ENCODE data around the gene CFAP157. TPM values are rescaled to one million over a fixed set of nuclear protein-coding genes. Genes with fewer than 3 reads are reported as not detected.

Gene CFAP157
- total and polyA plus RNA-seq, 2 donors (not counting 3 experiments of a cell fraction or from before 2014, with no cell fraction given): 0.03 TPM; not detected in 1

DNA sequence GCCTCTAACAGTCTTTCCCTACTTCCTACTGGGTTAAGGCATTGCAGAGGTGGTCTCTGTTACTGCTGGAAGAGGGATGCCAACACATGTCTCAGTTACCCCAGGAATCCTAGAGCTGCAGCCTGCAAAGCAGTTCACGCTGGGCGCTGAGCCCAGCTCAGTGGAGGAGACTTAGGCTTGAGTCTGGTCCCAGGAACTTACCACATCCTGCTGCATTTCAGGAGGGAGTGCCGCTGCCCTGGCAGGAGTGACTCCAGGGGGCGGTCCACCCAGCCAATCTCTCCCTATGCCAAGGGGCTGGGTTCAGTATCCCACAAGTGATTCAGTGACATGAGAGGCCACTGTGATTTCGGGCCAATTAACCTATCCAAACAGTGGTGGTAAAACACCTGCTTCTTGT lies 16.7 kb downstream of the CFAP157 start:
- DNase-seq (ENCODE audit: low read depth, low spot score): no peak
- Histone ChIP-seq H3K79me2 (ENCODE audit: control insufficient read depth, insufficient read depth, low read length) (no peaks in the 10 kb centered on the region), H2AFZ (ENCODE audit: low read depth, low read length) (no peak overlapping the region), H4K20me1 (replicated peaks; ENCODE audit: control insufficient read depth, extremely low read depth, insufficient read depth, low read length) (no peaks in the 10 kb centered on the region), H3K9me1 (replicated peaks; ENCODE audit: control insufficient read depth, extremely low read depth, insufficient read depth, low read length) (no peaks in the 10 kb centered on the region), H3K27ac (ENCODE audit: insufficient read depth, low read depth, low read length) (no peak overlapping the region), H3K4me3 (replicated peaks in 1 of 3; ENCODE audit: insufficient read depth in 1 of 3, low read depth in 1 of 3, low read length in 3 of 3) (no peak overlapping the region), H3K36me3 (ENCODE audit: control insufficient read depth in 2 of 2, extremely low read depth in 1 of 2, insufficient read depth in 2 of 2, low read length in 2 of 2) (no peaks in the 10 kb centered on the region), H3K4me1 (ENCODE audit: control insufficient read depth, extremely low read depth, insufficient read depth, low read length) (no peaks in the 10 kb centered on the region), H3K9ac (replicated peaks; ENCODE audit: extremely low read depth, insufficient read depth, low read length) (no peak overlapping the region), H3K4me2 (ENCODE audit: insufficient read depth, low read length) (no peak overlapping the region), H3K9me3 (replicated peaks; ENCODE audit: control insufficient read depth, insufficient read depth, low read length) (no peaks in the 10 kb centered on the region), H3K27me3 (ENCODE audit: control insufficient read depth in 2 of 2, insufficient read depth in 2 of 2, low read length in 2 of 2) (no peaks in the 10 kb centered on the region)
- dilution Hi-C loops (cut with MboI; ENCODE audit: extremely low pct_ligation_motif_present, low sequenced_read_pairs): no loop called here
- ChIA-PET CTCF (interaction anchor here (1.2 to 2.7 kb wide), 2 partner anchors 10 to 11 kb away, joined by 3 to 12 read pairs; partner anchors contain the start of gene TOR2A), POLR2A (no interaction called here)
- no peak for FAIRE-seq
- no peak for TF ChIP-seq MYC (IDR thresholded peaks at IDR 0.05; ENCODE audit: low read depth, low read length)
- no peak for TF ChIP-seq JUN (IDR thresholded peaks at IDR 0.05; ENCODE audit: borderline replicate concordance, insufficient read depth, insufficient read length, low read depth)
- TF ChIP-seq GATA2 (IDR thresholded peaks at IDR 0.05; ENCODE audit: insufficient read depth, insufficient read length, low read depth, low read length): no peak
- TF ChIP-seq POLR2A (IDR thresholded peaks at IDR 0.05; ENCODE audit: low read depth, low read length): no peak
- TF ChIP-seq POLR2AphosphoS5 (IDR thresholded peaks at IDR 0.05; ENCODE audit: insufficient read depth, low read depth, low read length): no peak
- TF ChIP-seq FOS (IDR thresholded peaks at IDR 0.05; ENCODE audit: borderline replicate concordance, insufficient read depth, low read length): no peak
- intact Hi-C loops (cut with micrococcal nuclease): no loop called here
- BruUV-seq (replicated peaks): no TSS peak

DNA sequence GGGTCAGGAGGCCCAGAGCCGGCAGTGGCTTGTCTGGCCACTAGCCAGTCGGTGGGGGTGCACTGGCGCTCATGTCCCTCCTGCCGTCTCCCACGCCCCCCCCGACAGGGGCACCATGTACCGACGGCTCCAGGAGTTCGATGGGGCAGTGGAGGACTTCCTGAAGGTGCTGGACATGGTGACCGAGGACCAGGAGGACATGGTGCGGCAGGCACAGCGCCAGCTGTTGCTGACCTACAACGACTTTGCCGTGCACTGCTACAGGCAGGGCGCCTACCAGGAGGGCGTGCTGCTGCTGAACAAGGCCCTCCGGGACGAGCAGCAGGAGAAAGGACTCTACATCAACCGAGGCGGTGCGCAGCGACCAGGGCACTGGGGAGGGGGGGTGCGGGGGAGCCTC lies 17.2 kb downstream of the CFAP157 start:
- no peaks in the 10 kb centered on the region for H3K79me2 ChIP-seq (ENCODE audit: control insufficient read depth, insufficient read depth, low read length)
- ChIA-PET CTCF (interaction anchor here (1.2 to 2.7 kb wide), 2 partner anchors 11 kb away, joined by 3 to 12 read pairs; partner anchors contain the start of gene TOR2A), POLR2A (no interaction called here)
- no peak overlapping the region for H3K4me2 ChIP-seq (ENCODE audit: insufficient read depth, low read length)
- H3K9ac ChIP-seq (replicated peaks; ENCODE audit: extremely low read depth, insufficient read depth, low read length): no peak overlapping the region
- dilution Hi-C loops (cut with MboI; ENCODE audit: extremely low pct_ligation_motif_present, low sequenced_read_pairs) (no loop called here), intact Hi-C loops (cut with micrococcal nuclease) (no loop called here)
- TF ChIP-seq POLR2AphosphoS5 (IDR thresholded peaks at IDR 0.05; ENCODE audit: insufficient read depth, low read depth, low read length) (no peak), POLR2A (IDR thresholded peaks at IDR 0.05; ENCODE audit: low read depth, low read length) (no peak), GATA2 (IDR thresholded peaks at IDR 0.05; ENCODE audit: insufficient read depth, insufficient read length, low read depth, low read length) (no peak), MYC (IDR thresholded peaks at IDR 0.05; ENCODE audit: low read depth, low read length) (no peak), JUN (IDR thresholded peaks at IDR 0.05; ENCODE audit: borderline replicate concordance, insufficient read depth, insufficient read length, low read depth) (no peak), EZH2 (IDR thresholded peaks at IDR 0.05; ENCODE audit: borderline replicate concordance, low read depth, low read length, severe bottlenecking) (no peak), FOS (IDR thresholded peaks at IDR 0.05; ENCODE audit: borderline replicate concordance, insufficient read depth, low read length) (no peak)
- TF ChIP-seq, protein P1, sequence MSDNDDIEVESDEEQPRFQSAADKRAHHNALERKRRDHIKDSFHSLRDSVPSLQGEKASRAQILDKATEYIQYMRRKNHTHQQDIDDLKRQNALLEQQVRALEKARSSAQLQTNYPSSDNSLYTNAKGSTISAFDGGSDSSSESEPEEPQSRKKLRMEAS (IDR thresholded peaks at IDR 0.05; ENCODE audit: insufficient read depth, insufficient read length): no peak
- TF ChIP-seq, protein P2, sequence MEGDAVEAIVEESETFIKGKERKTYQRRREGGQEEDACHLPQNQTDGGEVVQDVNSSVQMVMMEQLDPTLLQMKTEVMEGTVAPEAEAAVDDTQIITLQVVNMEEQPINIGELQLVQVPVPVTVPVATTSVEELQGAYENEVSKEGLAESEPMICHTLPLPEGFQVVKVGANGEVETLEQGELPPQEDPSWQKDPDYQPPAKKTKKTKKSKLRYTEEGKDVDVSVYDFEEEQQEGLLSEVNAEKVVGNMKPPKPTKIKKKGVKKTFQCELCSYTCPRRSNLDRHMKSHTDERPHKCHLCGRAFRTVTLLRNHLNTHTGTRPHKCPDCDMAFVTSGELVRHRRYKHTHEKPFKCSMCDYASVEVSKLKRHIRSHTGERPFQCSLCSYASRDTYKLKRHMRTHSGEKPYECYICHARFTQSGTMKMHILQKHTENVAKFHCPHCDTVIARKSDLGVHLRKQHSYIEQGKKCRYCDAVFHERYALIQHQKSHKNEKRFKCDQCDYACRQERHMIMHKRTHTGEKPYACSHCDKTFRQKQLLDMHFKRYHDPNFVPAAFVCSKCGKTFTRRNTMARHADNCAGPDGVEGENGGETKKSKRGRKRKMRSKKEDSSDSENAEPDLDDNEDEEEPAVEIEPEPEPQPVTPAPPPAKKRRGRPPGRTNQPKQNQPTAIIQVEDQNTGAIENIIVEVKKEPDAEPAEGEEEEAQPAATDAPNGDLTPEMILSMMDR (IDR thresholded peaks at IDR 0.05; ENCODE audit: extremely low read depth in 1 of 2, insufficient read depth in 1 of 2, low read depth in 1 of 2, low read length in 2 of 2): no peak
- no peaks in the 10 kb centered on the region for H4K20me1 ChIP-seq (replicated peaks; ENCODE audit: control insufficient read depth, extremely low read depth, insufficient read depth, low read length)
- H3K4me1 ChIP-seq (ENCODE audit: control insufficient read depth, extremely low read depth, insufficient read depth, low read length): no peaks in the 10 kb centered on the region
- no peak for DNase-seq (ENCODE audit: low read depth, low spot score)
- H3K9me1 ChIP-seq (replicated peaks; ENCODE audit: control insufficient read depth, extremely low read depth, insufficient read depth, low read length): no peaks in the 10 kb centered on the region
- no peaks in the 10 kb centered on the region for H3K9me3 ChIP-seq (replicated peaks; ENCODE audit: control insufficient read depth, insufficient read depth, low read length)
- no peak overlapping the region for H3K27ac ChIP-seq (ENCODE audit: insufficient read depth, low read depth, low read length)
- BruUV-seq (replicated peaks): no TSS peak
- no peak overlapping the region for H2AFZ ChIP-seq (ENCODE audit: low read depth, low read length)
- no peaks in the 10 kb centered on the region for H3K27me3 ChIP-seq (ENCODE audit: control insufficient read depth in 2 of 2, insufficient read depth in 2 of 2, low read length in 2 of 2)
- no peak overlapping the region for H3K4me3 ChIP-seq (replicated peaks in 1 of 3; ENCODE audit: insufficient read depth in 1 of 3, low read depth in 1 of 3, low read length in 3 of 3)
- FAIRE-seq: no peak
- H3K36me3 ChIP-seq (ENCODE audit: control insufficient read depth in 2 of 2, extremely low read depth in 1 of 2, insufficient read depth in 2 of 2, low read length in 2 of 2): no peaks in the 10 kb centered on the region

All from endothelial cell of umbilical vein (primary cell).